Stimulated activated CD4-positive, alpha-beta T cell treated with anti-CD3 and anti-CD28 coated beads, TNF-alpha, amount 100 ng/mL, for 4 hours (primary cell): ENCODE data around the gene F8A1.
"Not testable (repeated sequence)": the region's sequence is repeated elsewhere in the genome, so short reads cannot be mapped to it uniquely, and the experiment has no call there.

Source experiments
- DNase-seq, 3 experiments: peaks; one replicate each; pipeline ENCODE4 v3.0.0-alpha.2; 2020; ENCODE audit warnings: low read depth in 3 of 3

F8A1 gene

GRCh38 chrX:154886069-154886788 lies at the start of gene F8A1:
Gene F8A1 (plus strand): TSS chrX:154886355. CDS start chrX:154886375, 20 bp downstream.
- peak; percentile 8 to 22 (median 11) for DNase-seq

GRCh38 chrX:154840856-154841255 lies 45.3 kb upstream of the F8A1 start:
- DNase-seq: no peak

- DNase-seq: no peak
Measured at GRCh38 chrX:154850957-154851611, 35.1 kb upstream of the F8A1 start.

GRCh38 chrX:154855256-154855655 lies 30.9 kb upstream of the F8A1 start:
- no peak for DNase-seq

- not testable (repeated sequence) for DNase-seq
Measured at GRCh38 chrX:154868522-154868921, 17.6 kb upstream of the F8A1 start.

GRCh38 chrX:154873329-154873728 lies 12.8 kb upstream of the F8A1 start:
- DNase-seq: no peak

- not testable (repeated sequence) for DNase-seq
Measured at GRCh38 chrX:154884069-154884468, 2.1 kb upstream of the F8A1 start.

GRCh38 chrX:154885057-154885456 lies 1.1 kb upstream of the F8A1 start:
- DNase-seq: not testable (repeated sequence)

GRCh38 chrX:154885549-154885948 lies 606 bp upstream of the F8A1 start:
- not testable (repeated sequence) for DNase-seq

- not testable (repeated sequence) for DNase-seq
Measured at GRCh38 chrX:154886789-154887221, 650 bp downstream of the F8A1 start.

- no peak for DNase-seq
Measured at GRCh38 chrX:154890990-154891639, 5.0 kb downstream of the F8A1 start.

GRCh38 chrX:154892296-154892695 lies 6.1 kb downstream of the F8A1 start:
- no peak for DNase-seq

GRCh38 chrX:154900323-154900722 lies 14.2 kb downstream of the F8A1 start:
- no peak for DNase-seq

- DNase-seq: no peak
Measured at GRCh38 chrX:154902408-154902807, 16.3 kb downstream of the F8A1 start.

- DNase-seq: no peak
Measured at GRCh38 chrX:154908821-154909220, 22.7 kb downstream of the F8A1 start.

- DNase-seq: not testable (repeated sequence)
Measured at GRCh38 chrX:154910048-154910447, 23.9 kb downstream of the F8A1 start.

- DNase-seq: not testable (repeated sequence)
Measured at GRCh38 chrX:154910528-154910927, 24.4 kb downstream of the F8A1 start.

GRCh38 chrX:154914052-154914451 lies 27.9 kb downstream of the F8A1 start:
- no peak for DNase-seq

- peak in 1 of 3 experiments; percentile 0 for DNase-seq
Measured at GRCh38 chrX:154918060-154918483, 31.9 kb downstream of the F8A1 start.

- DNase-seq: not testable (repeated sequence)
Measured at GRCh38 chrX:154924771-154925170, 38.6 kb downstream of the F8A1 start.
